ENCODE measurements around the gene MAP2K7.

Gene MAP2K7

DNA sequence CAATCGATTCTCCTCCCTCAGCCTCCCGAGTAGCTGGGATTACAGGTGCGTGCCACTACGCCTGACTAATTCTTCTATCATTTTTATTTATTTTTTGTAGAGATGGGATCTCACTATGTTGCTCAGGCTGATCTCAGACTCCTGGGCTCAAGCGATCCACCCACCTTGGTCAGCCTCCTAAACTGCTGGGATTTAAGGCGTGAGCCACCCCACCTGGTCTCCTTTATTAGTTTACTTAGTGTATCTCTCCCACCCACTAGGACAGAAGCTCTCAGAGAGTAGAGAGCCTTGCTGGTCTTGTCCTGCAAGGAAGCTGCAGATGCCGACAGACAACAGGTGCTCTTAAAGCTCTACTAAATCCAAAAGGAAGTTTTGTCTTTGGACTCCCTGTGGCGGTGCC, 17.9 kb upstream of the MAP2K7 start:
- DNase-seq: no peak

DNA sequence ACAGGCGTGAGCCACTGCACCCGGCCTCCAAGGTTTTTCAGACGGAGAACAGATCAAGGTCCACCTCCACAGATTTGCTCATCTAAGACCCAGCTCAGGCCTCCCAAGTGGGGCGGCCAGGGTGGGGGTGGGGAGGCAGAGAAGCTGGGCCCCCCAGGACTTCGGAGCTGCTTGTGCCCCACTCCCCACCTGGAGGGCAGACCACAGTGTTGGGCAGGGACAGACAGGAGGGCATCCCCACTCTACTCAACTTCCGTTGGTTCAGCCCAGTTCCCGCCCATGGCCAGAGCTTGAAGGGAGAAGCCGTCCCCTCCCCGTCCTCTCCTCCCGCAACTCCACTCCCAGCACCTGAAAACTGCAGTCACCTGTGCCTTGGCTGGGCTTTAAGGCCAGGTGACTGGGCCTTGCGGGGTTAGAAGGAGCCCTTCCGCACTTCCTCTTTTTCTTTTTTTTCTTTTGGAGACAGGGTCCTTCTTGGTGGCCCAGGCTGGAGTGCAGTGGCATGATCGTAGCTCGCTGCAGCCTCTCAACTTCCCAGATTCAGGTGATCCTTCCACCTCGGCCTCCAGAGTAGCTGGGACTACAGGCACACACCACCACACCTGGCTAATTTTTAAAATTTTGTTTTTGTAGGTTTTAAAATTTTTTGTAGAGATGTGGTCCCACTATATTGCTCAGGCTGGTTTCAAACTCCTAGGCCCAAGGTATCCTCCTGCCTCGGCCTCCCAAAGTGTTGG, 16.1 kb upstream of the MAP2K7 start:
- no peak for DNase-seq

DNA sequence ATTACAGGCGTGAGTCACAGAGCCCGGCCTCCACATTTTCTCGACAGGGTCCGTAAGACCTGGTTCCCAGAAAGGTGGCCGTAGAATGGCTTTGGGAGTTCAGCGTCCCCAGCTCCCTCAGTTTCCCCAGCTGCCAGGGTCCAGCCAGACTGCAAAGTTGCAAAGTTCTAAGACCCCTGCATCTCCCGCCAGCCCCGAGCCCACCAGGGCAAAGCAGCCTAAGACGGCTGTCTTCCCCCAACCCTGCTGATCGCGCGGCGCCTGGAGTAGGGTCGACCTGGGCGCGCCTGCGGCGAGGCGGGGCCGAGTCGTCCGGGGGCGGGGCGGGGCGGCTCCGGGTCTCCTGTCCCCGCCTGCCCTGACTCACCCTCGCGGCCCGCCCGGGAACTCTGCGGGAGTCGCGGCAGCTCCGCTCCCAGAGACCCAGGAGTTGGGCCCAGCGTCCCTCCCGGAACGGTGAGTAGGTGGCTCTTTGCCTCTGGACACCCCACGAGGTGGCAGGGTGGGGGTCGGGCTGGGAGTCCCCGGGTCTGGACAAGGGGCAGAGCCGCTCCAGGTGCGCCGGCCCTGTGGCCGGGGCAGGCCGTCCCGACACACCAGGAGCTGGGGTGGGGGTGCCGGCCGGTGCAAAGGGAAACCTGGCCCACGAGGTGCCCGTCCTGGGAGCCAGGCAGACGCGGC, 15.4 kb upstream of the MAP2K7 start, which contains the start of gene LRRC8E:
TSS of gene LRRC8E (plus strand) at position 366 of the 681 bp plus-strand sequence. CDS start 7,094 bp downstream, outside the sequence.
- peak; percentile 26 to 69 (median 37) for DNase-seq

DNA sequence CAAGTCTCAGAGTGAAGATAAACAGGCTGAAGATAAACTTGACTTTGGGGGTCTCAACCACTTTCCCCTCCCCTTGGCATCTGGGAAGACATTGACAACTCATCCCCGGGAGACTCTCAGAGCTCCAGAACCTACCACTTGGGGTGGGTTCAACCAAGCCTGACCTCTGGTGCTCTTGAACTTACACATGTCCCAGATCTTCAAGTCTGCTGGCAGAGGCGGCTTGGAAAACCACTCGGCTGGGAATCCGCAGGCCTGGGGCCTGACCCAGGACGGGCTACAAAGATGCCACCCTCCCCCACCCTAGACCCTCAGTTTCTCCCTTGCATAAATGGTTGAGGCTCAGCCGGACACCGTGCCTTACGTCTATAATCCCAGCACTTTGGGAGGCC, 14.9 kb upstream of the MAP2K7 start:
- DNase-seq: no peak

DNA sequence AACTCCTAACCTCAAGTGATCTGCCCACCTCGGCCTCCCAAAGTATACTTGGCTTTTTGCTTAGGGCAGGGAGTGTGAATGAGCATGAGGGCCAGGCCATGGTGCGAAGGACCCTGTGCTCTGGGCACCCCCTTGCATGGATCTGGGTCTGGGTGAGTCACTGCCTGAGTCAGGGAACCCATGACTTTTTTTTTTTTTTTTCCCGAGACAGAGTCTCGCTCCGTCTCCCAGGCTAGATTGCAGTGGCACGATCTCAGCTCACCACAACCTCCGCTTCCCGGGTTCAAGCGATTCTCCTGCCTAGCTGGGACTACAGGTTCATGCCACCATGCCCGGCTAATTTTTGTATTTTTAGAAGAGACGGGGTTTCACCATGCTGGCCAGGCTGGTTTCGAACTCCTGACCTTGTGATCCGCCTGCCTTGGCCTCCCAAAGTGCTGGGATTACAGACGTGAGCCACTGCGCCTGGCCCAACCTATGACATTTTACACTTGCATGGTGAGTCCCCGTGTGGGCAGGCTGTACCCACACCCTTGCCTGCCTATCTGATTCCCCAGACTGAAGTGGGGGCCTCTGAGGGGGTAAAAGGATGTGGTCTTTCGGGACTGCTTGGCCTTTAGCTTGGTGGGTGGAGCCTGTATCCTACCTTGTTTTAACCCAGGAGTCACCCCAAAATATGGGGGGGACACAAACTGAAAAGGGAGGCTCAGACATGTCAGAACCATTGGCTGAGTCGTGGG, 10.1 kb upstream of the MAP2K7 start:
- DNase-seq: peak in 2 of 4 experiments; percentile 20 to 34

DNA sequence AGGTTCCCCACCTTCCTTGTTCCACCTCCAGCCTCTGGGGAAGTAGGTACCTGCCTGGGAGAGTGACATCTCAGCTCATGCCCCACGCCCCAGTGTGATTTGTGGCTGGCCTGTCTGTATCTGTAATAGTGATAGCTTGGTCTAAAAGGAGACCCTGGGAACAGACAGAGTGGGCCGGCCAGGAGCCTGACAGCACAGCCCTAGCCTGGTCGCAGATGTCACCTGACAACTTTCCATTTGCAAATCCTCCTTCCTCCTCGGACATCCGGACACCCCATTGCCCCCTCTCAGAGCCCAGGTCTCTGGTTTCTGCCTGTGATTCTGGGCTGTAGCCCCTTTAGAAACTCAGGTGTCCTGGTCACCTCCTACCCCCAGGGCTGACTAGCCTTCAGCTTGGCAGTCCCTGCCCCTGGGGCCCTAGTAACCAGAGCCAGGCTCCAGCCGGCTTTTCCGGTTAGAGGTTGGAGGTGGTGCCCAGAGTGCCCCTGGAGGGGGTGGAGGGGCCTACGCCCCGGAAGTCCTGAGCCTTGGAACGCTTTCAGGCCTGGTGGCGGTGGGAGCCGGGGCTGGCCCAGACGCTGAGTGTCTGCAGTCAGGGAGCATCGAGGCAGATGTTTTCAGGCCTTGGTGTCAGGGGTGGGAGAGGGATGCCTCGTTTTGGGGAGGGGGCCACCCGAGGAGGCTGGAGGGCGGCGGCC, 8.9 kb upstream of the MAP2K7 start:
- no peak for DNase-seq

DNA sequence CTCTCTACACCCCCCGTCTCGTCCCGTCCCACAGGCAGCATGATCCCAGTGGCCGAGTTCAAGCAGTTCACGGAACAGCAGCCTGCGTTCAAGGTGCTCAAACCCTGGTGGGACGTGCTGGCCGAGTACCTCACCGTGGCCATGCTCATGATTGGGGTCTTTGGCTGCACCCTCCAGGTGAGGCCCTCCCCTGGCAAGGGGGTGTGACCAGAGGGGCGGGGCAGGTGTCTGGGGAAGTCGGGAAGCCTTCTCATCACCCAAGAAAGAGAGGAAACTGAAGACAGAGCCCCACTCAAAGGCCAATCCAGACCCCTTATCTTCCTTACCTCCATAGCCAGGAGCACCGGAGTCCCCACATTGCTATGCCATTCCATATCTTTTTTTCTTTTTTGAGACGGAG, 8.1 kb upstream of the MAP2K7 start:
- DNase-seq: no peak

DNA sequence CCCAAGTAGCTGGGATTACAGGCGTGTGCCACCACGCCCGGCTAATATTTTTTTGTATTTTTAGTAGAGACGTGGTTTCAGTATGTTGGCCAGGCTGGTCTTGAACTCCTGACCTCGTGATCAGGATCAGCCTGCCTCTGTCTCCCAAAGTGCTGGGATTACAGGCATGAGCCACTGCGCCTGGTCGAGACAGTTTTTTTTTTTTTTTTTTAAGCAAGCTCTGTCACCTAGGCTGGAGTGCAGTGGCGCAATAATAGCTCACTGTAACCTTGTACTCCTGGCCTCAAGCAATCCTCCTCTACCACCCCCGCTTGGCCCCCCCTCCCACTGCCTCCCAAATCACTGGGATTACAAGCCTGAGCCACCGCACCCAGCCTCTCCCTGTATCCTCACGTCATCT, 6.4 kb upstream of the MAP2K7 start:
- no peak for DNase-seq

DNA sequence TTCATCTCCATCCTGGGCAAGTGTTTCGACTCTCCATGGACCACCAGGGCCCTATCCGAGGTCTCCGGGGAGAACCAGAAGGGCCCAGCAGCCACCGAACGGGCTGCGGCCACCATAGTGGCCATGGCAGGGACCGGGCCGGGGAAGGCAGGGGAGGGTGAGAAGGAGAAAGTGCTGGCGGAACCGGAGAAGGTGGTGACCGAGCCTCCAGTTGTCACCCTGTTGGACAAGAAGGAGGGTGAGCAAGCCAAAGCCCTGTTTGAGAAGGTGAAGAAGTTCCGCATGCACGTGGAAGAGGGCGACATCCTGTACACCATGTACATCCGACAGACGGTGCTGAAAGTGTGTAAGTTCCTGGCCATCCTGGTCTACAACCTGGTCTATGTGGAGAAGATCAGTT, 4.7 kb upstream of the MAP2K7 start:
- DNase-seq: no peak

DNA sequence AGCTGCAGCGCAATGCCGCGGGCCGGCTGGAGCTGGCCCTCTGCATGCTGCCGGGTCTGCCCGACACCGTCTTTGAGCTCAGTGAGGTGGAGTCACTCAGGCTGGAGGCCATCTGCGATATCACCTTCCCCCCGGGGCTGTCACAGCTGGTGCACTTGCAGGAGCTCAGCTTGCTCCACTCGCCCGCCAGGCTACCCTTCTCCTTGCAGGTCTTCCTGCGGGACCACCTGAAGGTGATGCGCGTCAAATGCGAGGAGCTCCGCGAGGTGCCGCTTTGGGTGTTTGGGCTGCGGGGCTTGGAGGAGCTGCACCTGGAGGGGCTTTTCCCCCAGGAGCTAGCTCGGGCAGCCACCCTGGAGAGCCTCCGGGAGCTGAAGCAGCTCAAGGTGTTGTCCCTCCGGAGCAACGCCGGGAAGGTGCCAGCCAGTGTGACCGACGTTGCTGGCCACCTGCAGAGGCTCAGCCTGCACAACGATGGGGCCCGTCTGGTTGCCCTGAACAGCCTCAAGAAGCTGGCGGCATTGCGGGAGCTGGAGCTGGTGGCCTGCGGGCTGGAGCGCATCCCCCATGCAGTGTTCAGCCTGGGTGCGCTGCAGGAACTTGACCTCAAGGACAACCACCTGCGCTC, 3.8 kb upstream of the MAP2K7 start:
- DNase-seq: no peak

DNA sequence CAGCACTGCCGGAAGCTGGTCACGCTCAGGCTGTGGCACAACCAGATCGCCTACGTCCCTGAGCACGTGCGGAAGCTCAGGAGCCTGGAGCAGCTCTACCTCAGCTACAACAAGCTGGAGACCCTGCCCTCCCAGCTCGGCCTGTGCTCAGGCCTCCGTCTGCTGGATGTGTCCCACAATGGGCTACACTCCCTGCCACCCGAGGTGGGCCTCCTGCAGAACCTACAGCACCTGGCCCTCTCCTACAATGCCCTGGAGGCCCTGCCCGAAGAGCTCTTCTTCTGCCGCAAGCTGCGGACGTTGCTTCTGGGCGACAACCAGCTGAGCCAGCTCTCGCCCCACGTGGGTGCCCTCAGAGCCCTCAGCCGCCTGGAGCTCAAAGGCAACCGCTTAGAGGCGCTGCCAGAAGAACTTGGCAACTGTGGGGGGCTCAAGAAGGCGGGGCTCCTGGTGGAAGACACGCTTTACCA, 3.2 kb upstream of the MAP2K7 start:
- no peak for DNase-seq

DNA sequence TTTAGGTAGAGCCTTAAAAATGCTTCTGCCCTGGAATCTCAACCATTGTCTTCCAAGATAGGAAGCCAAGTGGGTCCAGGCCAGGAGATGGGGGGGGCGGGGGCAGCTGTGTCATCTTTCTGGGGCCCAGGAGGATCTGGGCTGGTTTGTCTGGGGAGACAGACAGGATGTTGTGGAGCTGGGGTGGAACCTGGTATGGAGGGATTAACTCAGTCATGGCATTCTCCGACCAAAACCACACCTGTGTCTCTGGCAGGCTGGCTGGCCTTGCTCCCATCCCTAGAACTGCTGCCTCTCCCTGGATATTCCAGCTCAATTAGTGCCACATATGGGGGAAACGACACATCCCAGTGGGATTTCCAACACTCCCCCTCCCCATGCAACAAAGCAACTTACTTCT, 2.7 kb upstream of the MAP2K7 start:
- no peak for DNase-seq

DNA sequence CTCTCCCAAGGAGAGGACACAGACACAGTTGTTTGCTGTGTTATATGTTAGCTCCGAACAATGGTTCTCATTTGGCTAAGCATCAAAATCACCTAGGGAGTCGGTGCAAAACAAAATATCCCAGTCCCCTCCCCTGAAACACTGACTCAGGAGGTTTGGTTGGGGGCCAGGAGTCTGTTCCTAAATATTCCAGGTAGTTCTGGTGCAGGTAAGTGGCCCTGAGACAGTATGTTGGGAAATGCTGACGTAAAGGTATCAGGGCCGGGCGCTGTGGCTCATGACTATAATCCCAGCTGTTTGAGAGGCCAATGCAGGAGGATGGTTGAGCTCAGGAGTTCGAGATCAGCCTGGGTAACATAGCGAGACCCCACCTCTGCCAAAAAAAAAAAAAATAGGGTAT, 2.3 kb upstream of the MAP2K7 start:
- DNase-seq: no peak

DNA sequence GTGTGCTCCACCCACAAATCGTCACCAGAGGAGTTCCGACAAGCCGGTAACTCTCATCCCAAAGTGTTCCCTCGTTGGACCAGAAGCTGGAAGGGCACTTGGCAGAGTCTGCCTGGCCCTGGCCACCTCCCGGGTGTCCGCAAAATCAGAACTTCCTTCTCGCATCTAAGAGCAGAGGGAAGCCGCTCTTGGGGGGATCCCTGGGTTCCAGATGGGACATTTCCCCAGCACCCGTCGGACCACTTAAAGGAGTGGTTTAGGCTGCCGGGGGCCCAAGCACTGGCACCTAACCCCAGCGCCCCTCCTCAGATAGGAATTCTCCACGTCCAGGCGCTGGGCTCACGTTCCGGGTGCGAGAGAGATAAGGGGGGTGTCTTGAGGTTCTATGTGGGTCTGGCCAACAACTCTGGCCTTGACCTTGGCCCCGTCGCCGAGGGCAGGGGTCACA, 857 bp upstream of the MAP2K7 start:
- peak in 2 of 4 experiments; percentile 29 to 36 for DNase-seq

DNA sequence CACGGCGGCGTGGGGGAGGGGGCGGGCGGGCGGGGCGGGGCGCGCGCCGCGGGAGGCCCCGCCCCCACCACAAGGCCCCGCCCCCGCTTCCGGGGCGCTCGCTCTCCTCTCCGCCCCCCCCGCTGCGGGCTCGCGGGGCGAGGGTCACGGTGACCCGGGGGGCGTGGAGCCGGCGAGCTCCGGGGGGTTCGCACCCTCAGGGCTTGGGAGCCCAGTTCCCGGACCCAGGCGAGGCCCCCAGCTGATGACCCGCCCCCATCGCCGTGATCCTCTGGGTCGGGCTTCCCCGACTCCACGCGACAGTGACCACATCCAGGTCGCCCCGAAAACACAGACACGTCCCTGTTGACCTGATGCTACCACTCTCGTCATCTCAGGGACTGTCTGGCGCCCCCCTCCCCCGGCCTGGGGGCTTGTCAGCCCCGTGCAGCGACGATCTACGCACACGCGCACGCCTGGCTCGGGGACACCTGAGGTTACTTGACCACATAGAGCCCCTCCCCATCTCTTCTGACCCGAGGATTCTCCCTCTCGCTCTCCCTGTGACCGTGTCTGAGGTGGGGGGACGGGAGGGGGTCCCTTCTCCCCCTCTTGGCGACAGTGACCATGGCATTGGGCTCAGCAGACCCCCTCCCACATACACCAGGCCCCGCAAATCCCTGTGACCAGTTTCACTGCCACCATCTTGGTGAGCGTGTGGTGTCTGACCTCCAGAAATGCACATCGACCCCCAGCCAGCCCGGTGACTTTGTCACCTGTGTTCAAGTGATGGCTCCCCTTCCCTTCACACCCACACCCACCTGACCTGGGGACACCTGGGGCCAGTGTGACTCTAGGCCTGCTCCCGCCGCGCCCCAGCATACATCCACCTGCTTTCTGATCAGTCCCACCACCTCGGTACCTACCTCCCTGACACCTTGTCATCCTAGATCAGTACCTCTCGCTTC, 670 bp downstream of the MAP2K7 start:
- DNase-seq: peak; percentile 60 to 84 (median 72)

DNA sequence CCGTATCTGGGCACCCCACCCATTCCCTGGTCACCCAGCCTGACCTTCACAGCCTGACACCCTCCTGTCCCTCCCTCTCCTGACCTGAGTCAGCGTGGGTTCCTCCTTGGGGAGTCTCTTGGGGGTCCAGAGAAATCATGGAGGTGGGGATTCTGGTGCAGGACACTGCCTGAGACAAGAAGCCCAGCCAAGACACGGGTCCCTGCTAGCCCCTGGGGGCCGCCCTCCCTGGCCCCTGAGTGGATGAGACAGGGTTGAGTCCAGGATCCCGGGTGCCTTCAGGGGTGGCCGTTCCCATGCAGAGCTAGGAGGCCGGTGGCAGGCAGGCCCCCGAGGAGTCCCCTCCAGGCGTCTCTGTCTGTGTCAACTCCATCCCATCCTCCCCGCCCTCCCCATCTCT, 1.6 kb downstream of the MAP2K7 start:
- DNase-seq: no peak

DNA sequence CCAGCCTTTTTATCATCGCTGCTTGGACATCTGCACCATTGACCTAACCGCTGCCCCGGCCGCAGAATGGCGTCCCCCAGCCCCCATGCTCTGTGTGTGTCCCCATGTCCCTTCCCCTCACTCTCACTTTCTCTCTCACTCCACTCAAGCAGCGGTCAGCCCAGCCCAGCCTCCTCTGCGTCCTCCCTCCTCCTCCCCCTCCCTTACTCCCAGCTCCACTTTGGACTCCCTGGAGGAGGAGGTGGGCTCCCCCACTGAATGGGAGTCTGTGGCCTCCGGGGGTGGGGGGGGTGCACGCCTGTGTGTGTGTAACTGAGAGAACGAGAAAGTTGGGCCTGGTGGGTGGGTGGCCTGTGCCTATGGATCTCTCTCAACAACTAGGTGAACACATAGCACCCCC, 2.2 kb downstream of the MAP2K7 start:
- no peak for DNase-seq

DNA sequence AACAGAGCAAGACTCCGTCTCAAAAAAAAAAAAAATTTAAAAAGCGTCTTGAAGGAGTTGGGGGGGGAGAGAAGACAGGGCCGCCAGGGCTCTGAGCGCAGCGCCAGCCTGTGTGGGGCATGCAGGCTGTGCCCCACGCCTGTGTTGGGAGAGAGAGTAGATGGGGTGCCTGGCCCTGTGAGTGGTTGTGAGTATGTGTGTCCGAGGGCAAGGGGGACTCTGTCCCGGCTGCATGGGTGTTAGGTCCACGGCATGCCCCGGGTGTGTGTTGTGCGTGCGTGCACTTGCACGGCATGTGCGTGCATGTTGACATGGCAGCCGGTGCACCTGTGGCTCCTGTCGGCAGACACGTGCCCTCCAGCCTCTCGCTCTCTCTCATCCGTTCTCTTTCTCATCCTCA, 3.4 kb downstream of the MAP2K7 start:
- no peak for DNase-seq

DNA sequence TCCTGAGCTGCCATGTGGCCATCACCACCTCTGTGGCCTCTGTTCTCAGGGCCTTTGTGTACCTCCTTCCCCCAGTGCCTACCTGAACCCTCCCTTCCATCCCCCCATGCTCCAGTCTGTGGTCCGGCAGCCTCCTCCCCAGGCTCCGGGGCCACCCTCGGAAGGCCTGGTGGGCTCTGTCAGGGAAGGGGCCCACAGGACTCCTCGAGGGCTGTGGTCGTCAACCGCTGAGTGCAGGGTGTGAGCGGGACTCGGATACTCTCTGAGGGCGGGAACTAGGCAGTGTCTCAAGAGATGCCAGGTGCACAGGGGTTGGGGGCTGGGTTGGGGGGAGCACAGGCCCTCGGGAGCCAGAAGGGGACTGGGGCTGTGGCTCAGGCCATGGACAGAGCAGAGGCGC, 3.9 kb downstream of the MAP2K7 start:
- DNase-seq: no peak

DNA sequence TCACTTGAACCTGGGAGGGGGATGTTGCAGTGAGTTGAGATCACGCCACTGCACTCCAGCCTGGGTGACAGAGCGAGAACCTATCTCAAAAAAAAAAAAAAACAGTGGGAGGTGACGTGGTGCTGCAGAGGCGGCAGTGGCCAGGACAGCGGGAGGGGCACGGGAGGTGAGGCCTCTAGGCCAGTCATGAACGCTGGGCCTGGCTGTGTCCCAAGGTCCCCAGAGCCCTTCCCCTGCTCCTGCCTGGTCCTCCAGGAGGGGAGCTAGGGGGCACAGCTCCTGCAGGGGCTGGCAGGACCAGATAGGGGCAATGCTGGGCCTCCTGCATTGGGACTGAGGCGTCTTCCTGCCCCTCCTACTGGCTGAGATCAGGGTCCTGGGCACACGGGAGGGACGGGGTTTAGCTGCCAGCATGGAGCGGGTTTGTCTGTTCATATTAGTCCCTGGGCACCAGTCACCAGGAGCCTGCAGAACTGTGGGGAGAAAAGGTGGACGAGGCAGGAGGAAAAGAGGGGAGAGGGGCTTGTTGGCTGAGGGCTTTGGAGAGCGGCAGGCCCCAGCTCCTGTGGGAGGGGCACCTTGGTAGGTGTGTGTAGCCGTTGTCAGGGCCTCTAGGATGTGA, 4.5 kb downstream of the MAP2K7 start:
- no peak for DNase-seq
